Measurements from ENCODE around the gene FAM120B.

The FAM120B gene

DNA sequence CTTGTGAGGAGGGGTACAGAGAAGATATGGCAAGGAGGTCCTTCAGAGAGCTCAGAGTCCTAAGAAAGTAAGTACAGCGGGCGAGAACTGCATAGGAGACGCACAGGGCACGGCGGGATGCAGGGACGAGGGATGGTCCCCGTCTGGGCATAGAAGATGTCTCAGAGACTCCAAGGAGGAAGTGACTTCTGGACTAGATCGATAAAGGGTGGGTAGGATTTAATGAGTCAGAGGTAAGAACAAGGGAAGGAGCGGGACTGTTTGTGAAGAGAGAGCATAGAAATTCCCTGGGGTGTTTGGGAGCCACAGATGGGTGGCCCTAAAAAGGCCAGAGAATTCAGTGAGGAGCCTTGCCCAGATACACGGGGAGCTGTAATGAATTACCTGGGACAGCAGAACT, 69.1 kb downstream of the FAM120B start:
- Histone ChIP-seq H3K4me3 (ENCODE audit: low read depth, low read length) (no peak overlapping the region), H3K9me3 (ENCODE audit: severe bottlenecking) (no peaks in the 10 kb centered on the region), H3K27ac (no peak overlapping the region), H3K36me3 (peaks cover 2% of the 10 kb centered on the region), H3K27me3 (ENCODE audit: insufficient read depth, low read depth, severe bottlenecking) (no peaks in the 10 kb centered on the region)
- DNase-seq: no peak
- TF ChIP-seq, protein P1, sequence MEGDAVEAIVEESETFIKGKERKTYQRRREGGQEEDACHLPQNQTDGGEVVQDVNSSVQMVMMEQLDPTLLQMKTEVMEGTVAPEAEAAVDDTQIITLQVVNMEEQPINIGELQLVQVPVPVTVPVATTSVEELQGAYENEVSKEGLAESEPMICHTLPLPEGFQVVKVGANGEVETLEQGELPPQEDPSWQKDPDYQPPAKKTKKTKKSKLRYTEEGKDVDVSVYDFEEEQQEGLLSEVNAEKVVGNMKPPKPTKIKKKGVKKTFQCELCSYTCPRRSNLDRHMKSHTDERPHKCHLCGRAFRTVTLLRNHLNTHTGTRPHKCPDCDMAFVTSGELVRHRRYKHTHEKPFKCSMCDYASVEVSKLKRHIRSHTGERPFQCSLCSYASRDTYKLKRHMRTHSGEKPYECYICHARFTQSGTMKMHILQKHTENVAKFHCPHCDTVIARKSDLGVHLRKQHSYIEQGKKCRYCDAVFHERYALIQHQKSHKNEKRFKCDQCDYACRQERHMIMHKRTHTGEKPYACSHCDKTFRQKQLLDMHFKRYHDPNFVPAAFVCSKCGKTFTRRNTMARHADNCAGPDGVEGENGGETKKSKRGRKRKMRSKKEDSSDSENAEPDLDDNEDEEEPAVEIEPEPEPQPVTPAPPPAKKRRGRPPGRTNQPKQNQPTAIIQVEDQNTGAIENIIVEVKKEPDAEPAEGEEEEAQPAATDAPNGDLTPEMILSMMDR (IDR thresholded peaks at IDR 0.05; ENCODE audit: low read depth, low read length): no peak

- TF ChIP-seq, protein P1 (IDR thresholded peaks at IDR 0.05; ENCODE audit: low read depth, low read length): no peak
- no peak overlapping the region for H3K4me3 ChIP-seq (ENCODE audit: low read depth, low read length)
Observed at GRCh38 chr6:170376386-170377043, 70.0 kb downstream of the FAM120B start.

DNA sequence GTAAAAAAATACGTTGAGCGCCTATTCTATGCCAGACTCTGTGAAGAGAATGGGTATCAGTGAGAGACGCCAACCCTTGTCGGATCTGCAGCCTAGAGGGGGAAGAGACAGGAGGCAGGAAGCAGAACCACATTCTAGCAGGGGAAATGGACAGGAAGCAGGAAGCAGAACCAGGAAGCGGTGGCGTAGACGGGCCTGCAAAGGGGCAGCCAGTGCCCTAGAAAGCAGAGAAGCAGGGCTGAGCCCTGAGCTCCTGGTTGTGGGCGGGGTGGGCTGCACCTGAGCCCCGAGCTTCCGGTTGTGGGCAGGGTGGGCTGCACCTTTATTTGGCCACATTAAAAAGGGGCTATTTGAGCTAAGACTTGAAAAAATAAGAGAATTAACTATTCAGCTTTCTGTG, 71.9 kb downstream of the FAM120B start:
- H3K4me3 ChIP-seq (ENCODE audit: low read depth, low read length): no peak overlapping the region
- TF ChIP-seq, protein P1 (IDR thresholded peaks at IDR 0.05; ENCODE audit: low read depth, low read length): no peak
- H3K36me3 ChIP-seq: no peaks in the 10 kb centered on the region
- no peaks in the 10 kb centered on the region for H3K9me3 ChIP-seq (ENCODE audit: severe bottlenecking)
- H3K27me3 ChIP-seq (ENCODE audit: insufficient read depth, low read depth, severe bottlenecking): no peaks in the 10 kb centered on the region
- no peak for DNase-seq
- H3K27ac ChIP-seq: no peak overlapping the region

More at GRCh38 chr6:170376386-170377043, 70.0 kb downstream of the FAM120B start:
- H3K27me3 ChIP-seq (ENCODE audit: insufficient read depth, low read depth, severe bottlenecking): no peaks in the 10 kb centered on the region
- peaks cover 2% of the 10 kb centered on the region for H3K36me3 ChIP-seq
- no peak overlapping the region for H3K27ac ChIP-seq
- DNase-seq: no peak
- H3K9me3 ChIP-seq (ENCODE audit: severe bottlenecking): no peaks in the 10 kb centered on the region

DNA sequence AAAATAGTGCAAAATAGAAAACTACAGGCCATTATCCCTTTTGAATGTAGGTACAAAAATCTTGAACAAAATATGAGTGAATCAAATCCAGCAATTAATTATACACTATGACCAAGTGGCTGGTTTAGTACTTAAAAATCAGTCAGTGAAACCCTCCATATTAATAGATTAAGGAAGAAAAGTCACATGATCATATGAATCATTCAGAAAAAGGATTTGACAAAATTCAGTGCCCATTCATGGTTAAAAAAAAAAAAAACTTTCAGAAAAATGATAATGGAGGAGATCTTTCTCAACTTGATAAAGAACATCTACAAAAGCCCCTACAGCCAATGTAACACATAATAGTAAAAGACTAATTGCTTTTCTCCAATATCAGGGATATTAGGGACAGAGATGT, 75.0 kb downstream of the FAM120B start:
- Histone ChIP-seq H3K36me3 (no peaks in the 10 kb centered on the region), H3K9me3 (ENCODE audit: severe bottlenecking) (no peaks in the 10 kb centered on the region), H3K27me3 (ENCODE audit: insufficient read depth, low read depth, severe bottlenecking) (no peaks in the 10 kb centered on the region), H3K4me3 (ENCODE audit: low read depth, low read length) (no peak overlapping the region), H3K27ac (no peak overlapping the region)
- no peak for DNase-seq
- TF ChIP-seq, protein P1 (IDR thresholded peaks at IDR 0.05; ENCODE audit: low read depth, low read length): no peak

DNA sequence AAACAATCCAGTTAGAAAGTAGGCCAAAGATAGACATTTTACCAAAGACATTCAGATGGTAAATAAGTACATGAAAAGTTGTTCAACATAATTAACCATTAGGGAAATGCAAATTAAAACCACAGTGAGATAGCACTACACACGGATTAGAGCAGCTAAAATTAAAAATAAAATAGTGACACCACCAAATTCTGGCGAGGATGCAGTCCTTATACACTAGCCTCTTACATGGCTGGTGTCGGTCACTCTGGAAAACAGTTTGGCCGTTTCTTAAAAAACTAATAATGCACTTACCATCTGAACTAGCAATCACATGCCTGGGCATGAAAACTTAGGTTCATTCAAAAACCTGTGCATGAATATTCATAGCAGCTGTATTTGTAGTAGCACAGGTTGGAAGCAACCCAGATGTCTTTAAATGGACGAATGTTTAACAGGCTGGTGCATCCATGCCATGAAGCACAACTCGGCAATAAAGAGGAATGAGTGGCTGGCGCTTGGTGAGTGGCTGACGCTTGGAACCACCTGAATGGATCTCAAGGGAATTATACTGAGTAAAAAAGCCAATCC, 77.0 kb downstream of the FAM120B start:
- Histone ChIP-seq H3K36me3 (no peaks in the 10 kb centered on the region; the same call in 1 of the 2 replicates), H3K9me3 (ENCODE audit: severe bottlenecking) (no peaks in the 10 kb centered on the region), H3K4me3 (ENCODE audit: low read depth, low read length) (no peak overlapping the region), H3K27me3 (ENCODE audit: insufficient read depth, low read depth, severe bottlenecking) (no peaks in the 10 kb centered on the region), H3K27ac (no peak overlapping the region)
- TF ChIP-seq, protein P1 (IDR thresholded peaks at IDR 0.05; ENCODE audit: low read depth, low read length): no peak
- no peak for DNase-seq

Data from WERI-Rb-1 (cell line).